ENCODE results near the gene AHSG. TPM values are rescaled to one million over a fixed set of nuclear protein-coding genes. Genes with fewer than 3 reads are reported as not detected.
"Not testable (repeated sequence)": the region's sequence is repeated elsewhere in the genome, so short reads cannot be mapped to it uniquely, and the experiment has no call there.

The AHSG gene
- total and polyA plus RNA-seq, 5 donors from 2014 or later = not detected

DNA sequence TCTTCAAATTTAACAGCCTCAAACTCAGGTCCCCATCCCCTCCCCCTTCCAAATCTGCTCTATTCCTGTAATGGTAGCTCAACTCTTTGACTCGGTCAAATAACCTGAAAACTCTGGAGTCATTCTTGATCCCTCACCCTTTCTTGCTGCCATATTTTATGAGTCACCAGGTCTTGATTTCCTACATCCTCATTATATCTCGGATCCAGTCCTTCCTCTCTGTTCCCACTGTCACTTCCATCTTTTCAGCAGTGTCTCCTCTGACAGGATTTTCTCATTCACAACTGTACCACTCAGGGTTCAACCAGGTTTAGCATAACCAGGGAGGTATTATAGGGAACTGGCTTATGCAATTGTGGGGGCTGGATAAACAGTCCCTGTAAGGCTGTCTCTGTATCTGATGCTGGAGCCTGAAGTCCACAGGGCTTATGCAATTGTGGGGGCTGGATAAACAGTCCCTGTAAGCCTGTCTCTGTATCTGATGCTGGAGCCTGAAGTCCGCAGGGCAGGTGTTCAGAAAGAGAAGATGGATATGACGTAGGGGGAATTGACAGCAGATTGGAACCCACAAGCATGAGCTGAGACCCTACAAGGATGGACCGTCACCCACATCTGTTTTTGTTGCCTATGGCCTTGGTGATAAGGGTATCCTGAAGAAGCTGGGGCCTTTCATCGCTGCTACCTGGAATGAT is 18.2 kb downstream of the AHSG start:
- Mint-ChIP-seq H3K27me3 (peaks cover 10% of the 10 kb centered on the region), H3K27ac (no peak overlapping the region), H3K4me3 (no peak overlapping the region), H3K9me3 (peaks cover 0 to 2% (median 0%) of the 10 kb centered on the region in 7 donors), H3K36me3 (no peaks in the 10 kb centered on the region), H3K4me1 (no peaks in the 10 kb centered on the region)
- no peak for ATAC-seq (ENCODE audit: low read depth in 2 of 2)
- Histone ChIP-seq H3K4me1 (ENCODE audit: control insufficient read depth, insufficient read depth, low read length, poor library complexity, severe bottlenecking) (no peaks in the 10 kb centered on the region), H3K4me3 (ENCODE audit: low read depth, low read length) (no peak overlapping the region), H3K36me3 (ENCODE audit: control insufficient read depth, insufficient read depth, low read length) (no peaks in the 10 kb centered on the region), H3K27me3 (ENCODE audit: control insufficient read depth, insufficient read depth, low read length) (peaks cover 10% of the 10 kb centered on the region), H3K27ac (ENCODE audit: insufficient read depth, low read length, poor library complexity, severe bottlenecking) (no peak overlapping the region), H3K9me3 (ENCODE audit: control insufficient read depth in 2 of 2, low read length in 2 of 2) (no peaks in the 10 kb centered on the region)
- no peak for DNase-seq

DNA sequence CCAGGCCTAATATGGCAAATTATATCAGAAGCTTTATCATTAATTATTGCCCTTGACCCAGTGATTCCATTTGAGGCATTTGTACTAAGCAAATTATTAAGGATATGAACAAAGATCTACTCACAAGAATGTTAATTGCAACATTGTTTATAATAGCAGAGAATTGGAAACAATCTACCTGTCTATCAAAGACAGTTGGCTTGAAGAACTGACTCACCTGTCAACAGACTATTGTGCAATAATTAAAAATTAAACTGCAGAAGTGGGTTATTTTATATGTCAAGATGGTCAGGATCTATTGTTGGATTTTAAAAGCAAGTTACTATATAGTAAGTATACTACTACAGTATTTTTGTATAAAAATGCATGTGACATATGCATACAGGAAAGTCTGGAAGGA is 20.6 kb downstream of the AHSG start:
- H3K36me3 Mint-ChIP-seq = no peaks in the 10 kb centered on the region
- H3K9me3 Mint-ChIP-seq = peaks cover 0 to 2% (median 0%) of the 10 kb centered on the region in 7 donors
- no peak for ATAC-seq (ENCODE audit: low read depth in 2 of 2)
- H3K4me1 Mint-ChIP-seq = no peaks in the 10 kb centered on the region
- Histone ChIP-seq H3K9me3 (ENCODE audit: control insufficient read depth in 2 of 2, low read length in 2 of 2) (no peaks in the 10 kb centered on the region), H3K4me3 (ENCODE audit: low read depth, low read length) (no peak overlapping the region), H3K27me3 (ENCODE audit: control insufficient read depth, insufficient read depth, low read length) (peaks cover 10% of the 10 kb centered on the region), H3K27ac (ENCODE audit: insufficient read depth, low read length, poor library complexity, severe bottlenecking) (no peak overlapping the region), H3K36me3 (ENCODE audit: control insufficient read depth, insufficient read depth, low read length) (no peaks in the 10 kb centered on the region), H3K4me1 (ENCODE audit: control insufficient read depth, insufficient read depth, low read length, poor library complexity, severe bottlenecking) (no peaks in the 10 kb centered on the region)
- no peak overlapping the region for H3K4me3 Mint-ChIP-seq
- H3K27ac Mint-ChIP-seq = peak overlapping the region in 1 of 3 donors; percentile 17
- no peak for DNase-seq
- H3K27me3 Mint-ChIP-seq = peaks cover 22% of the 10 kb centered on the region

DNA sequence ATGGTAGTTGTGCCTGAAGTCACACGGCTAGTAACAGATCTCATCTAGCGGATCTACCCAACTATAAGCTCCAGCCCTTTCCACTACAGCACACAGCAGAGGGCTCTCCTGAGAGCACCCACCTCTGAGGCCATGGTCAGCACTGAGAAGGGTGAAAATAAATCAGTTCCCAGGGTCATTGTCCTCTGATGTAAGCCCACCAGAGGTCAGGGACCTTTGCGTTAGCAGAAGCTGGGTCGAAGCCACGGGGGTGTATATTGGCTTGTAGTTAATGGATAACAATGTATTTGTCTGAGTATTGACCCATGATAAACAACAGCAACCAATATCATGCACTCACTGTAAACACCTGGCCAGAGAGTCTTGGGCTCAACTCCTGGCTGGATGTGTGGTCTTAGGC is 21.3 kb downstream of the AHSG start:
- peaks cover 11% of the 10 kb centered on the region for H3K27me3 ChIP-seq (ENCODE audit: control insufficient read depth, insufficient read depth, low read length)
- not testable (repeated sequence) for H3K27ac Mint-ChIP-seq; H3K4me3 ChIP-seq (ENCODE audit: low read depth, low read length); H3K4me1 ChIP-seq (ENCODE audit: control insufficient read depth, insufficient read depth, low read length, poor library complexity, severe bottlenecking); H3K4me1 Mint-ChIP-seq; H3K4me3 Mint-ChIP-seq; H3K36me3 ChIP-seq (ENCODE audit: control insufficient read depth, insufficient read depth, low read length); H3K36me3 Mint-ChIP-seq; DNase-seq; H3K27ac ChIP-seq (ENCODE audit: insufficient read depth, low read length, poor library complexity, severe bottlenecking); ATAC-seq (ENCODE audit: low read depth in 2 of 2); H3K9me3 Mint-ChIP-seq; H3K9me3 ChIP-seq (ENCODE audit: control insufficient read depth in 2 of 2, low read length in 2 of 2)
- peaks cover 28% of the 10 kb centered on the region for H3K27me3 Mint-ChIP-seq

DNA sequence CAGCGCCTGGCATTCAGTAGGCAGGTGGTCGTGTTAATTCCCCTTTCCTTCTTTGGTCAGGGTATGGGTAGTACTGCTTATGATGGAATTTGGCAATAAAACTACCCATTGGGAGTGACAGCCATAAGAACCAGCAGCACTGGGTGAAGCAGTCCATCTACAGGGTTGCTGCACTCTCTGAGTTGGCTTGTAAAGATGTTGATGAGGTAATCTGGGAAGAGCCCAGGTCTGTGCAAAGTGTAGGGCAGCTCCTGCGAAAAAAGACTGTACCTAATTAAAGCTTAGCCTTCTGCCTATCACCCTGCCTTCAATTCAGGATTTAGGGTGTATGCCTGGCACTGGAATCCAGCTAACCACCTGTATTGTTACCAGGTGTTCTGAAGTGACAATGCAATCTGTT is 22.7 kb downstream of the AHSG start:
- H3K9me3 Mint-ChIP-seq = peaks cover 0 to 2% (median 0%) of the 10 kb centered on the region in 7 donors
- no peak for DNase-seq
- H3K4me1 Mint-ChIP-seq = no peaks in the 10 kb centered on the region
- no peak overlapping the region for H3K27ac Mint-ChIP-seq
- H3K27me3 Mint-ChIP-seq = peaks cover 27% of the 10 kb centered on the region
- no peak overlapping the region for H3K4me3 Mint-ChIP-seq
- H3K27ac ChIP-seq (ENCODE audit: insufficient read depth, low read length, poor library complexity, severe bottlenecking) = no peak overlapping the region
- ATAC-seq (ENCODE audit: low read depth in 2 of 2) = no peak
- peaks cover 15% of the 10 kb centered on the region for H3K27me3 ChIP-seq (ENCODE audit: control insufficient read depth, insufficient read depth, low read length)
- no peak overlapping the region for H3K4me3 ChIP-seq (ENCODE audit: low read depth, low read length)
- no peaks in the 10 kb centered on the region for H3K36me3 ChIP-seq (ENCODE audit: control insufficient read depth, insufficient read depth, low read length)
- H3K36me3 Mint-ChIP-seq = no peaks in the 10 kb centered on the region
- no peaks in the 10 kb centered on the region for H3K9me3 ChIP-seq (ENCODE audit: control insufficient read depth in 2 of 2, low read length in 2 of 2)
- H3K4me1 ChIP-seq (ENCODE audit: control insufficient read depth, insufficient read depth, low read length, poor library complexity, severe bottlenecking) = no peaks in the 10 kb centered on the region

DNA sequence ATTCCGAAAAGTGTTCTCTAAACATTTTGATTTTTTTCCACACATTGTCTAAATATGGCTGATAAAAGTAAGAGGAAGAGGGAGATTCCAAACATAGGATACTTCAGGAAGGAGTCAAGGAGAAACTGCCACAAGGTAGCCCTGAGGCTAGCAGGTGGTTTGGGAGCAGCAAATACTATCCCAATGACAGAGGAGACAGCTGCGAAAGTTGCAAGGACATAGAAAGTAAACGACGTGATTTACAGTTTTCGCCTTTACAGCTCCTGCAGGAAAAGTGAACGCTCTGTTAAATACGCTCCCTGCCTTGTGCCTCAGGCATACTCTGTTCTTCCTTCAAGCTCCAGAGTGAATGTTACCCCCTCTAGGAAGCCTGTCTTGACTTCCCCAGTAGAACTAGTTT is 23.7 kb downstream of the AHSG start:
- Mint-ChIP-seq H3K9me3 (no peaks in the 10 kb centered on the region), H3K4me1 (no peaks in the 10 kb centered on the region), H3K36me3 (no peaks in the 10 kb centered on the region), H3K27me3 (peaks cover 36% of the 10 kb centered on the region), H3K4me3 (no peak overlapping the region), H3K27ac (no peak overlapping the region)
- no peak overlapping the region for H3K27ac ChIP-seq (ENCODE audit: insufficient read depth, low read length, poor library complexity, severe bottlenecking)
- ATAC-seq (ENCODE audit: low read depth in 2 of 2) = no peak
- no peaks in the 10 kb centered on the region for H3K36me3 ChIP-seq (ENCODE audit: control insufficient read depth, insufficient read depth, low read length)
- no peaks in the 10 kb centered on the region for H3K4me1 ChIP-seq (ENCODE audit: control insufficient read depth, insufficient read depth, low read length, poor library complexity, severe bottlenecking)
- H3K4me3 ChIP-seq (ENCODE audit: low read depth, low read length) = no peak overlapping the region
- no peak for DNase-seq
- H3K27me3 ChIP-seq (ENCODE audit: control insufficient read depth, insufficient read depth, low read length) = peaks cover 11% of the 10 kb centered on the region
- H3K9me3 ChIP-seq (ENCODE audit: control insufficient read depth in 2 of 2, low read length in 2 of 2) = no peaks in the 10 kb centered on the region

DNA sequence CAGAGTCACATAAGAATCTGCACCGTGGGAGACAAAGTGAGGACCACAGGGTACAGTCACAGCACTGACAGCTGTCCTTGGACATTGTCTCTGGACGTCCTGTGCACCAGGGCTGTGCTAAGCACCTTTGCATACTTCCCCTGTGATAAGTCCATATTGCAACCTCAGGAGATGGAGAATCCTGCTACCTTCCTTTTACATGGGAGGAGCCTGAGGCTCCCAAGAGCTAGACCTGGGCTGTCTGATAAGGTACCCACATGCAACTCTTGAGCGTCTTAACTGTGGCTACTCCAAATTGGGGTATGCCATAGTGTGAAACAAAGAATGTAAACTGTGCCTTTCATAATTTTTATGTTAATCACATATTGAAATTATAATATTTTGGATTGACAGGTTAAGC is 24.8 kb downstream of the AHSG start:
- Mint-ChIP-seq H3K4me3 (no peak overlapping the region), H3K4me1 (no peaks in the 10 kb centered on the region), H3K27ac (no peak overlapping the region), H3K9me3 (peaks cover 0 to 1% (median 0%) of the 10 kb centered on the region in 7 donors), H3K36me3 (no peaks in the 10 kb centered on the region), H3K27me3 (peaks cover 32% of the 10 kb centered on the region)
- Histone ChIP-seq H3K27ac (ENCODE audit: insufficient read depth, low read length, poor library complexity, severe bottlenecking) (no peak overlapping the region), H3K4me1 (ENCODE audit: control insufficient read depth, insufficient read depth, low read length, poor library complexity, severe bottlenecking) (no peaks in the 10 kb centered on the region), H3K27me3 (ENCODE audit: control insufficient read depth, insufficient read depth, low read length) (peaks cover 11% of the 10 kb centered on the region), H3K9me3 (ENCODE audit: control insufficient read depth in 2 of 2, low read length in 2 of 2) (no peaks in the 10 kb centered on the region), H3K4me3 (ENCODE audit: low read depth, low read length) (no peak overlapping the region), H3K36me3 (ENCODE audit: control insufficient read depth, insufficient read depth, low read length) (no peaks in the 10 kb centered on the region)
- DNase-seq (no peak), ATAC-seq (ENCODE audit: low read depth in 2 of 2) (no peak)

DNA sequence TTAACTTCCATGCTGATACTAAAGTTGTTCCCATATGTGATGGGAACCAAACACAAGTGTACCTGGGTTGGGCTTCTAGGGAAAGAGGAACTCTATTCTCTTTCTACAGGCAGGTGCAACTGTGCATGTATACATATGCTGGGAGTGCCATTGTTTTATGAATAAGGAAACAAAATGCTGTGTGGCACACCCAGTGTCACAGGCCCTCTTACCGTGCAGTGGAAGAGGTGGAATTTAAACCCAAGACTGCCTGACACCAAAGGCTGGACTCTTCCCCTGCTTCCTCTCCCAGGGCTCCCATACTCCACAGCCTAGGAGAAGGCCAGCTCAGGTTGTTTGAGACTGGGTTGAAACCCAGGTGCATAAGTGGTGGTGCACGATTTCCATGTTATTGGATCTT is 25.4 kb downstream of the AHSG start:
- H3K4me1 Mint-ChIP-seq = no peaks in the 10 kb centered on the region
- no peaks in the 10 kb centered on the region for H3K9me3 ChIP-seq (ENCODE audit: control insufficient read depth in 2 of 2, low read length in 2 of 2)
- DNase-seq (no peak), ATAC-seq (ENCODE audit: low read depth in 2 of 2) (no peak)
- H3K4me1 ChIP-seq (ENCODE audit: control insufficient read depth, insufficient read depth, low read length, poor library complexity, severe bottlenecking) = no peaks in the 10 kb centered on the region
- peaks cover 0 to 1% (median 0%) of the 10 kb centered on the region in 7 donors for H3K9me3 Mint-ChIP-seq
- H3K4me3 Mint-ChIP-seq = no peak overlapping the region
- no peak overlapping the region for H3K27ac ChIP-seq (ENCODE audit: insufficient read depth, low read length, poor library complexity, severe bottlenecking)
- H3K36me3 Mint-ChIP-seq = no peaks in the 10 kb centered on the region
- H3K27me3 Mint-ChIP-seq = peaks cover 34% of the 10 kb centered on the region
- no peak overlapping the region for H3K27ac Mint-ChIP-seq
- H3K27me3 ChIP-seq (ENCODE audit: control insufficient read depth, insufficient read depth, low read length) = peaks cover 15% of the 10 kb centered on the region
- no peak overlapping the region for H3K4me3 ChIP-seq (ENCODE audit: low read depth, low read length)
- no peaks in the 10 kb centered on the region for H3K36me3 ChIP-seq (ENCODE audit: control insufficient read depth, insufficient read depth, low read length)

DNA sequence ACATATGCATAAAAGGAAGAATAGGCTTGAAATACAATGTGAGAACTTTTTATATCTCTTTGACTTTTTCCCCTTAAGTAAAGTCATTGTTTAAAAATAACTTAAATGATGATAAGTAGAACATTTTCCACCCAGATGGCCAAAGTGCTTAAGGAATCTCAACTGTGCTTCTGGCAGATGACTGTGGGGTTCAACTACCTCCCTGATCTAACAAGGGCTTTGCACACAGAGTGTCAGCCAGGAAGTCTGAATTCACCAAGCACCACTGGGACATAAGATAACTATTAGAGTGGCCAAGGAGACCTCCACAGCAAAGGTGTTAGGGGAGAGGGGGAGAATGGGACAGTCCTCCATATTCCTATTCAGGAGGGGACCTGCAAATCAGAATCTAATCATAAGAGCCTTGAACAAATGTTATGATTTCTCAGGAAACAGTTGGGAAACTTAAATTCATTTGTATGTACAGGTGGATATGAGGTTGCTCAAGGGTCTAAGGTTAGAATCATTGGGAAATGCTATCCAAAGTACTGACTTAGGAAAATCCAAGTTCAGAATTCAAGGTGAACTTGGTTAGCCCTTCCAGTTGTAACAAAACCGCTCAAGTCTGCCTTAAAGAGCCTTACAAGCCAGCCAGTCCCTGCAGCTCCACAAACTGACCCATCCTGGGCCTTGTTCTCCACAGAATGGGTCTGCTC is 27.1 kb downstream of the AHSG start, which contains the start of gene FETUB:
Gene FETUB, plus strand, starts transcription at position 622 of the 695 bp plus-strand sequence. Its CDS starts 62 bp downstream, at position 684.
- peaks cover 0 to 1% (median 0%) of the 10 kb centered on the region in 7 donors for H3K9me3 Mint-ChIP-seq
- H3K27me3 Mint-ChIP-seq = peaks cover 44% of the 10 kb centered on the region
- DNase-seq (no peak), ATAC-seq (ENCODE audit: low read depth in 2 of 2) (no peak)
- Histone ChIP-seq H3K4me3 (ENCODE audit: low read depth, low read length) (no peak within 1 kb of the TSS), H3K27me3 (ENCODE audit: control insufficient read depth, insufficient read depth, low read length) (peaks cover 17% of the 10 kb centered on the region), H3K9me3 (ENCODE audit: control insufficient read depth in 2 of 2, low read length in 2 of 2) (no peaks in the 10 kb centered on the region), H3K4me1 (ENCODE audit: control insufficient read depth, insufficient read depth, low read length, poor library complexity, severe bottlenecking) (no peaks in the 10 kb centered on the region), H3K36me3 (ENCODE audit: control insufficient read depth, insufficient read depth, low read length) (no peaks in the 10 kb centered on the region), H3K27ac (ENCODE audit: insufficient read depth, low read length, poor library complexity, severe bottlenecking) (no peak within 1 kb of the TSS)
- no peak within 1 kb of the TSS for H3K27ac Mint-ChIP-seq
- no peaks in the 10 kb centered on the region for H3K36me3 Mint-ChIP-seq
- H3K4me1 Mint-ChIP-seq = no peaks in the 10 kb centered on the region
- no peak within 1 kb of the TSS for H3K4me3 Mint-ChIP-seq
